VCaP (cell line): Measurements from ENCODE around the gene RSPO4.

Experiments used
- H3K27ac ChIP-seq: fragments of 450-650 bp; 2 replicates; pipeline ENCODE4 v1.5.1; 2017
- TF ChIP-seq, protein P1 (sequence below): fragments of 450-650 bp; conservative IDR thresholded peaks from 2 replicates; pipeline ENCODE4 v1.5.1; 2017; ENCODE audit warnings: mild to moderate bottlenecking, moderate library complexity

The RSPO4 gene

GRCh38 chr20:976033-976432 lies 26.1 kb downstream of the RSPO4 start:
- TF ChIP-seq, protein P1, sequence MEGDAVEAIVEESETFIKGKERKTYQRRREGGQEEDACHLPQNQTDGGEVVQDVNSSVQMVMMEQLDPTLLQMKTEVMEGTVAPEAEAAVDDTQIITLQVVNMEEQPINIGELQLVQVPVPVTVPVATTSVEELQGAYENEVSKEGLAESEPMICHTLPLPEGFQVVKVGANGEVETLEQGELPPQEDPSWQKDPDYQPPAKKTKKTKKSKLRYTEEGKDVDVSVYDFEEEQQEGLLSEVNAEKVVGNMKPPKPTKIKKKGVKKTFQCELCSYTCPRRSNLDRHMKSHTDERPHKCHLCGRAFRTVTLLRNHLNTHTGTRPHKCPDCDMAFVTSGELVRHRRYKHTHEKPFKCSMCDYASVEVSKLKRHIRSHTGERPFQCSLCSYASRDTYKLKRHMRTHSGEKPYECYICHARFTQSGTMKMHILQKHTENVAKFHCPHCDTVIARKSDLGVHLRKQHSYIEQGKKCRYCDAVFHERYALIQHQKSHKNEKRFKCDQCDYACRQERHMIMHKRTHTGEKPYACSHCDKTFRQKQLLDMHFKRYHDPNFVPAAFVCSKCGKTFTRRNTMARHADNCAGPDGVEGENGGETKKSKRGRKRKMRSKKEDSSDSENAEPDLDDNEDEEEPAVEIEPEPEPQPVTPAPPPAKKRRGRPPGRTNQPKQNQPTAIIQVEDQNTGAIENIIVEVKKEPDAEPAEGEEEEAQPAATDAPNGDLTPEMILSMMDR: no peak
- H3K27ac ChIP-seq: no peak overlapping the region

- TF ChIP-seq, protein P1: peak; percentile 59
- no peak overlapping the region for H3K27ac ChIP-seq
Measured at GRCh38 chr20:973785-974194, 28.3 kb downstream of the RSPO4 start.

GRCh38 chr20:972256-972655 lies 29.9 kb downstream of the RSPO4 start:
- no peak overlapping the region for H3K27ac ChIP-seq
- TF ChIP-seq, protein P1: no peak

- no peak overlapping the region for H3K27ac ChIP-seq
- TF ChIP-seq, protein P1: no peak
Measured at GRCh38 chr20:971346-971745, 30.8 kb downstream of the RSPO4 start.

GRCh38 chr20:969868-970267 lies 32.2 kb downstream of the RSPO4 start:
- H3K27ac ChIP-seq: no peak overlapping the region
- TF ChIP-seq, protein P1: no peak

DNA sequence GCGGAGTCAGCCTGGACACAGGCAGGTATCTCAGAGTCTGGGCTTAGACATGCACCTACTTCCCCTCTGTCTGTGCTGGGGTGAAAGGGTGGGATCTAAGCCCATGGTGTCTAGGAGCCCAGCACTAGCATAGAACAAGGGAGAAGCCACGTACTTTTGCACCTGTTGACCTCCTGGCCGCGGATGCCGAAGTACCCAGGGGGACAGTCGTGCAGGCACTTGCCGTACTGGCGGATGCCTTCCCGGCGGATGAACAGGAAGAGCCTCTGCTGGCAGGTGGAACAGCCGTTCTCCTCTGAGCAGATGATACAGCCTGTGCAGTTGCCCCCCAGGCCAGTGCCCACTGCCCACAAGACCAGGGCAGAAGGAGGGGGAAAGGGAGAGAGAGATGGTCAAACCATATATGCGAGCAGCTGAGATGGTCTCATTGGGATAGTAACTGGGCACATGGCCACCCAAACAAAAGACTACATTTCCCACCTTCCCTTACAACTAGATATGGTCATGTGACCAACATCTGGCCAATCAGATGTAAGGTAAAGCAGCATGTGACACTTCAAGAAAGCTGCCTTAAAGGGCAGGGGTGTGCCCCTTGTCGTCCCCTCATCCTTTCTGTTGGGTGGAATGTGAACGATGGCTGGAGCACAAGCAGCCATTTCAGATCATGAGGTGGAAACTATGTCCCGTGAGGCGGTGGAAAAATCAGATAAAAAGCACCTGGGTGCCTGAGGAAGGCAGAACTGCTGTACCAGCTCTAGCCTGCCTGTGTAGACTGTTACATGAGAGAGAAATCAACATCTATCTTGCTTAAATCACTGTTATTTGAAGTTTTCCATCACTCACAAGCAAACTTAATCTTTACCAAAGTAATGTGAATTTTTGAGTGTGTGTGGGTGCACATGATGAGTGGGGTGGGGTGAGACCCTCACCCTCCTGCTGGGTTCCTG lies 34.0 kb downstream of the RSPO4 start:
- no peak overlapping the region for H3K27ac ChIP-seq
- TF ChIP-seq, protein P1: no peak

GRCh38 chr20:965956-966355 lies 36.2 kb downstream of the RSPO4 start:
- TF ChIP-seq, protein P1: no peak
- H3K27ac ChIP-seq: no peak overlapping the region
